Retinal pigment epithelial cell (primary cell): ENCODE data around the gene MARCHF2.

ENCODE experiments used
- DNase-seq: peaks from one replicate; pipeline ENCODE4 v3.0.0-alpha.2; 2010; ENCODE audit warnings: low read depth
- H3K4me3 ChIP-seq: 2 replicates; pipeline ENCODE4 v1.5.1; 2011; ENCODE audit warnings: mild to moderate bottlenecking, low read length, control low read depth, moderate library complexity
- CTCF ChIP-seq: conservative IDR thresholded peaks from 2 replicates; pipeline ENCODE4 v1.5.1; 2011; ENCODE audit warnings: low read depth, low read length, control low read depth, inconsistent platforms

Gene MARCHF2

GRCh38 chr19:8454218-8454617, 41.1 kb downstream of the MARCHF2 start:
- no peak for TF ChIP-seq CTCF
- no peak overlapping the region for H3K4me3 ChIP-seq
- no peak for DNase-seq

- H3K4me3 ChIP-seq = no peak overlapping the region
- DNase-seq = no peak
- TF ChIP-seq CTCF = no peak
Measured at GRCh38 chr19:8455018-8455417, 41.9 kb downstream of the MARCHF2 start.

- H3K4me3 ChIP-seq = no peak overlapping the region
- DNase-seq = no peak
- TF ChIP-seq CTCF = peak; percentile 31
Measured at GRCh38 chr19:8456064-8456463, 43.0 kb downstream of the MARCHF2 start.

GRCh38 chr19:8457209-8457608, 44.1 kb downstream of the MARCHF2 start:
- no peak overlapping the region for H3K4me3 ChIP-seq
- no peak for DNase-seq
- TF ChIP-seq CTCF = no peak

- no peak for TF ChIP-seq CTCF
- DNase-seq = no peak
- no peak overlapping the region for H3K4me3 ChIP-seq
Measured at GRCh38 chr19:8457827-8458226, 44.7 kb downstream of the MARCHF2 start.

GRCh38 chr19:8458380-8458779, 45.3 kb downstream of the MARCHF2 start:
- DNase-seq = no peak
- no peak for TF ChIP-seq CTCF
- H3K4me3 ChIP-seq = no peak overlapping the region

GRCh38 chr19:8459095-8459494, 46.0 kb downstream of the MARCHF2 start:
- H3K4me3 ChIP-seq = no peak overlapping the region
- TF ChIP-seq CTCF = no peak
- DNase-seq = no peak
